LNCAP (cell line): ENCODE measurements around the gene MAGI2.

Experiments
- TF ChIP-seq, protein P1 (sequence below): fragments of 450-650 bp; IDR thresholded peaks from 2 replicates; pipeline ENCODE4 v1.5.1; 2017; ENCODE audit warnings: mild to moderate bottlenecking

Gene MAGI2

DNA sequence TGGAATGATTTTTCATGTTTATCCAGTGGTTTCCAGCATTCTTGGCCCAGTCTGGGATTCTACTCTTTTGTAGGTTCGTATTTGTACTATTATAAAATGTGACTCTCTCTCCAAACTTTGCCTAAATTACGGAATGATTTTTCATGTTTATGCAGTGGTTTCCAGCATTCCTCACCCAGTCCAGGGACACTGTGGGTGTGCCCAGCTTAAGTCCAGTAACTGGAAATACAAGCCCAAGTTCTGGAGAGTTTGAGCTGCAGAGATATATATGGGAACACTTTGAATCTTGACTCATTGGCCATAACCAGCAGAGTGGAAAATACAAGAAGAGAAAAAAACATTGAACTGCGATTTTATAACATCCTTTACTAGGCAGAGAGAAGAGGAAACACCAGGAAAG is 5.9 kb upstream of the MAGI2 start:
- TF ChIP-seq, protein P1, sequence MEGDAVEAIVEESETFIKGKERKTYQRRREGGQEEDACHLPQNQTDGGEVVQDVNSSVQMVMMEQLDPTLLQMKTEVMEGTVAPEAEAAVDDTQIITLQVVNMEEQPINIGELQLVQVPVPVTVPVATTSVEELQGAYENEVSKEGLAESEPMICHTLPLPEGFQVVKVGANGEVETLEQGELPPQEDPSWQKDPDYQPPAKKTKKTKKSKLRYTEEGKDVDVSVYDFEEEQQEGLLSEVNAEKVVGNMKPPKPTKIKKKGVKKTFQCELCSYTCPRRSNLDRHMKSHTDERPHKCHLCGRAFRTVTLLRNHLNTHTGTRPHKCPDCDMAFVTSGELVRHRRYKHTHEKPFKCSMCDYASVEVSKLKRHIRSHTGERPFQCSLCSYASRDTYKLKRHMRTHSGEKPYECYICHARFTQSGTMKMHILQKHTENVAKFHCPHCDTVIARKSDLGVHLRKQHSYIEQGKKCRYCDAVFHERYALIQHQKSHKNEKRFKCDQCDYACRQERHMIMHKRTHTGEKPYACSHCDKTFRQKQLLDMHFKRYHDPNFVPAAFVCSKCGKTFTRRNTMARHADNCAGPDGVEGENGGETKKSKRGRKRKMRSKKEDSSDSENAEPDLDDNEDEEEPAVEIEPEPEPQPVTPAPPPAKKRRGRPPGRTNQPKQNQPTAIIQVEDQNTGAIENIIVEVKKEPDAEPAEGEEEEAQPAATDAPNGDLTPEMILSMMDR: no peak

DNA sequence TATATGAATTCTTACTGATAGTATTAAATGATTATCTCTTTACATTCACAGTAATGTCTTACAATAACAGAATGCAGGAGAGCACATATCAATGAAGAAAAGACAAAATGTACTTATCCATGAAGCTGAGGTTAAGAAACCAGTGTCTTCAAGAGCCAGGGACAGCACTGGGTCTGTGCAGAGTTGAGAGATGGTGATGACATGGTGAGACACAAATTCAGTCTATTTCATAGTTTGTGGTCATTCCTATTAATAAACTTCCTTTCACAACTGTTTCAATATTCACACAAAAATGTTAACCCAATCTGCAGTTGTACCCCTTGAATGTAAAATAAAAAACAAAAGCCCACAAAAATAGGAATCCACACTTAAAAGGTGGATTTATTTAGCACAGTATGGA is 5.3 kb upstream of the MAGI2 start:
- TF ChIP-seq, protein P1: no peak

DNA sequence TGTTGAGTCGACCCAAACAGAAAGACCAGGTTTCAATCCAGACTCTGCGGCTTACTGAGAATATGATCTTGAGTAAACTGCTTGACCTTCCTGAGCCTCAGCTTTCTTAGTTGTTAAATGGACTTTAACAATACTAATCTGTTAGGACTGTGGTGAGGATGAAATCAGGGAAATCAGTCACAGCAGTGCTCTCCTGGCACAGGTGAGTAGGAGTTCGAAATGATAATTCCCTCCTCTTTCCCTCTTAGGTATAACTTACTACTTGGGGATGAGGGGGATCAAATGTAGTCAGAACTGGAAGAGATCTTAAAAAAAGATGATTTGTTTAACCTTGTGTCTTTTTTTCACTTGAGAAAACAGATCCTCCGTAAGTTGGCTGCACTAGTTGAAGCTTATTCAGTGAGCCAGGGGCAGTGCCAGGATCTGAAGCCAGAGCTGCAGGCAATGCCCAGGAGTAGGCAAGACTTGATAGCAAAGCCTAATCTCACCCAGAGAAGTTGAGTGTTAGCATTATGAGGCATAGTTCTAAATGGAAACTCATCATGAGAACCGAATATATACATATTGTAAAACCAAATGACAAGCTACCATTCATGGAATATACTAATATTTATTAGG is 1.8 kb upstream of the MAGI2 start:
- TF ChIP-seq, protein P1: no peak

DNA sequence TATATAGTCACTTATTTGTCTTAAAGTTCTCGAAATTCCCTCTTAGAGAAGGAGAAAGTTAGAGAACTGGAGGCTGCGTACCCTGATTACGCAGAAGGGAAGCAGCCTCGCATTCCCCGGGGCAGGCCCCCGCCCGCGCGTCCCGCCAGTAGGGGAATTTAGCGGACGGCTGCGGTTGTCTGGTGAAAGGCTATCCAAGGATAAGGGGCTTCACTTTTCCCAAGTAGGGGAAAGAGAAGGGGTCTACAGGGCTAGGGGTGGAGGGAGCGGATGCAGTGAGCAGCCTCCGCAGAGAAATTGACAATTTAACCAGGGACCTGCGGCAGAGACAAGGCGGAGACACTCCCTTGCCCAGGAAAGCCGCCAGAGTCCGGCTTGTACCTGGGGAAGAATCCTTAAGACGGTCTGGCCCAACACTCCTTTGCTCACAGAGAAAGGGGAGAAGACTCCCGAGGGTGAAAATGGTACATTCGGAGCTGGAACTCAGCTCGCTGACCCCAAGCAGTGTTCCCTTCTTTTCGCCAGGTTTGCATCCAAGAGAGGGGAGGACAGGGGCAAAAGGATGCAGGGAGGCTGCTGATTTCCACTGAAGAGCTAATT is 994 bp upstream of the MAGI2 start:
- TF ChIP-seq, protein P1: no peak

DNA sequence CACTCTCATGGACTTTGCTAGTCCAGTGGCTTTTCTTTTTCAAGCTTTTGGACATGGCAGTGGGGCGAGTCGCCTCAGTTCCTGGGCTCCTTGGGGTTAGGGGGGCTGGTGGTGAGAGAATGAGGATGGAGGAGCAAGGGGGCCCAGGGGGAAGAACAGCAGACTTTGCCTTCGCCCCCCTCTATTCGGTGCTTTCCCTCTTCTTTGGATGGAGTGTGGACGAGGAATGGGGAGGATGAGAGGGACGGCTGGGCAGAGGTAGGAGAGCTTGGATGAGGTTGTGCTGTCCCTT is 255 bp downstream of the MAGI2 start:
- TF ChIP-seq, protein P1: no peak

DNA sequence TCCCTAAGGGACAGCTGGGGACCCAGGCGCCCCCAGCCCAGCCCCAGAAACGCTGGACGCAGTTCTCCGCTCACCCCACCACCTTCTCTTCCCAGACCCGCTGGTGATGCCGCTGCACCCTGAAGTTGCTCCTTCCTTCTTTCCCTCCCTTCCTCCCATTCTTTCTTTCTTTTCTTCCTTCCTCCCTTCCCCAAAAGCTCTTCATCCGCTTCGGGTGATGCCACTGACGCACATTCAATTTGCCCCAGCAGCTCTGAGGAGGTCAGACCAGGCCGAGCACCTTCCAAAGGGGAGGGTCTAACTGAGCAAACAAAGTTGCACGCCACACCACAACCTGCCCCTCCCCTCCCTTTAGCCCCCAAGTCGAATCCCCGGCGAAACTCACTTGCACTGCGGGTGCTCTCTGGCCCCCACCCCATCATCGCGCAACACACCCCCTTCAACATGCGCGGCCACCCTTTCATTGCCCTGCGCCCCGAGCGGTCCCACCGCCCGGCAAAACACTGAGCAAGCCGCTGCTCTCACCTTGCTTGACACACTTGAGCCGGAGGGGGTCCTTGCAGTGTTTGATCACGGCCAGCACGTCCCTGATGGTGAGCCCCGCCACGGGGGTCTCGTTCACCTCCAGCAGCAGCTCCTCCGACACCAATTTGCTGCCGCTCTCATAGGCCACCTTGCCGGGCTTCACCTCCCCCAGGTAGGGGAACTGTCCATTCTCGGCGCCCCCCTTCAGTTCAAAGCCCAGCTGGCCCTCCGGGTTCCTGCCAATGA is 787 bp downstream of the MAGI2 start:
- TF ChIP-seq, protein P1: no peak

DNA sequence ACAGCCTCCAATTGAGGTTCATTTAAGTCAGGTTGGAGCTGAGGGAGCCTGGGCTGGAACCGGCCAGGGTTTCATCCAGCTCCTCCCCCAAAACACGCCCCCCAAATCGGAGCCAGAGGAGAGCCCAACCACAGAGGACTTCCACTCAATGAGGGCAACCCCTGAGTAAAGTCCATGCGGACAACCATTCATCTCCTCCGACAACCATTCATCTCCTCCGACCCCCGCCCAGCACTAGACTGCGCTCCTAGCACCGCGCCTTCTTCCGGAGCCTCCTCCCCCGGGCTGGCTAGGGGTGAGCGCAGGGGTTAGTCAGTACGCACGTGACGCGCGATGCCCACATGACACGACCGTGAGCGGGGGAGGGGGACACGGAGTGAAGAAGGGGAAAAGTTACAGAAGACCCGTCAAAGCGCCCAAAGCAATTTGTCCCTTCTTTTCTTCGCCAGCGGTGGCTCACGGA is 1.4 kb downstream of the MAGI2 start:
- TF ChIP-seq, protein P1: no peak
